HFFc6 (cell line): Measurements from ENCODE around the gene PKP3. TPM values are rescaled to one million over a fixed set of nuclear protein-coding genes. Genes with fewer than 3 reads are reported as not detected.
A peak's percentile ranks its signal among the peaks of the same experiment; 100 is the strongest.

ENCODE experiments used
- DNase-seq: peaks from one replicate; pipeline ENCODE4 v3.0.0-alpha.2; 2018
- H3K27ac Mint-ChIP-seq: 2 replicates; pipeline ENCODE4 v1.8.0; 2020; ENCODE audit warnings: mild to moderate bottlenecking, mixed read lengths
- H3K27me3 Mint-ChIP-seq: 2 replicates; pipeline ENCODE4 v1.8.0; 2021; ENCODE audit warnings: mild to moderate bottlenecking, moderate library complexity, mixed read lengths; ENCODE audit not compliant: insufficient read depth
- H3K36me3 Mint-ChIP-seq: 2 replicates; pipeline ENCODE4 v1.8.0; 2021; ENCODE audit warnings: low read depth, mixed read lengths
- H3K4me1 Mint-ChIP-seq: 2 replicates; pipeline ENCODE4 v1.8.0; 2020; ENCODE audit warnings: low read depth, mixed read lengths
- H3K4me3 Mint-ChIP-seq: 2 replicates; pipeline ENCODE4 v1.8.0; 2020; ENCODE audit warnings: mild to moderate bottlenecking, moderate library complexity, mixed read lengths
- H3K9me3 Mint-ChIP-seq: 2 replicates; pipeline ENCODE4 v1.8.0; 2020; ENCODE audit warnings: mild to moderate bottlenecking, mixed read lengths
- total RNA-seq, 6 experiments: library from RNA; stranded (reverse); fragmentation: NEBNext Ultra II Directional; extraction: Animal tissue kit (Norgen Biotek cat#: 25700); gene quantifications; 2 replicates in 1 of 6; 3 replicates in 5 of 6; pipeline ENCODE4 v1.2.3, GENCODE V29; 2021
- TF ChIP-seq, protein P1 (sequence below): fragments of 200-600 bp; sonication (generic); IDR thresholded peaks from 2 replicates; pipeline ENCODE4 v1.5.0; 2021; ENCODE audit warnings: antibody characterized with exemption, mild to moderate bottlenecking

PKP3 gene
- total RNA-seq, 6 experiments from 2014 or later: 2.5 to 3.3 (median 2.9) TPM

DNA sequence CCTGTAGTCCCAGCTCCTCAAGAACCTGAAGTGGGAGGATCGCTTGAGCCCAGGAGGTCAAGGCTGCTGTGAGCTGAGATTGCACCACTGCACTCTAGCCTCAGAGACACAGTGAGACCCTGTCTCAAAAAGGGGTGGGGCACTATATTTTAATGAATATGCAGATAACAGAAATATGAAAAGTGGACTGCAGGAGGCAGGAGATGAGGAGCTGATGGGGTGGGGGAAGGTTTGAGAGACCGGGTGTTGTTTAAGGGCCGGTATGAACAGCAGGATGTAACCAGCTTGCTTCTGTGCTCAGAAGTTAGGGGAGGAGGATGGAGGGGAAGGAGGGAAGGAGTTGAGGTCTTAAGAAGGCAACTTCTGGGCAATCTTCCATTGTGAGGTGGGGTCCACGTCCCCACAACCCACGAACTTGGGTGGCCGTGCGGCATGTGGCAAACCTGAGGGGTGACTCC is 26.0 kb upstream of the PKP3 start:
- H3K27ac Mint-ChIP-seq: no peak overlapping the region
- TF ChIP-seq, protein P1, sequence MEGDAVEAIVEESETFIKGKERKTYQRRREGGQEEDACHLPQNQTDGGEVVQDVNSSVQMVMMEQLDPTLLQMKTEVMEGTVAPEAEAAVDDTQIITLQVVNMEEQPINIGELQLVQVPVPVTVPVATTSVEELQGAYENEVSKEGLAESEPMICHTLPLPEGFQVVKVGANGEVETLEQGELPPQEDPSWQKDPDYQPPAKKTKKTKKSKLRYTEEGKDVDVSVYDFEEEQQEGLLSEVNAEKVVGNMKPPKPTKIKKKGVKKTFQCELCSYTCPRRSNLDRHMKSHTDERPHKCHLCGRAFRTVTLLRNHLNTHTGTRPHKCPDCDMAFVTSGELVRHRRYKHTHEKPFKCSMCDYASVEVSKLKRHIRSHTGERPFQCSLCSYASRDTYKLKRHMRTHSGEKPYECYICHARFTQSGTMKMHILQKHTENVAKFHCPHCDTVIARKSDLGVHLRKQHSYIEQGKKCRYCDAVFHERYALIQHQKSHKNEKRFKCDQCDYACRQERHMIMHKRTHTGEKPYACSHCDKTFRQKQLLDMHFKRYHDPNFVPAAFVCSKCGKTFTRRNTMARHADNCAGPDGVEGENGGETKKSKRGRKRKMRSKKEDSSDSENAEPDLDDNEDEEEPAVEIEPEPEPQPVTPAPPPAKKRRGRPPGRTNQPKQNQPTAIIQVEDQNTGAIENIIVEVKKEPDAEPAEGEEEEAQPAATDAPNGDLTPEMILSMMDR: no peak
- peaks cover 26% of the 10 kb centered on the region for H3K27me3 Mint-ChIP-seq
- H3K36me3 Mint-ChIP-seq: no peaks in the 10 kb centered on the region
- peaks cover 5% of the 10 kb centered on the region; the same call in 1 of the 2 replicates for H3K4me1 Mint-ChIP-seq
- no peak overlapping the region for H3K4me3 Mint-ChIP-seq
- DNase-seq: no peak
- H3K9me3 Mint-ChIP-seq: no peaks in the 10 kb centered on the region

DNA sequence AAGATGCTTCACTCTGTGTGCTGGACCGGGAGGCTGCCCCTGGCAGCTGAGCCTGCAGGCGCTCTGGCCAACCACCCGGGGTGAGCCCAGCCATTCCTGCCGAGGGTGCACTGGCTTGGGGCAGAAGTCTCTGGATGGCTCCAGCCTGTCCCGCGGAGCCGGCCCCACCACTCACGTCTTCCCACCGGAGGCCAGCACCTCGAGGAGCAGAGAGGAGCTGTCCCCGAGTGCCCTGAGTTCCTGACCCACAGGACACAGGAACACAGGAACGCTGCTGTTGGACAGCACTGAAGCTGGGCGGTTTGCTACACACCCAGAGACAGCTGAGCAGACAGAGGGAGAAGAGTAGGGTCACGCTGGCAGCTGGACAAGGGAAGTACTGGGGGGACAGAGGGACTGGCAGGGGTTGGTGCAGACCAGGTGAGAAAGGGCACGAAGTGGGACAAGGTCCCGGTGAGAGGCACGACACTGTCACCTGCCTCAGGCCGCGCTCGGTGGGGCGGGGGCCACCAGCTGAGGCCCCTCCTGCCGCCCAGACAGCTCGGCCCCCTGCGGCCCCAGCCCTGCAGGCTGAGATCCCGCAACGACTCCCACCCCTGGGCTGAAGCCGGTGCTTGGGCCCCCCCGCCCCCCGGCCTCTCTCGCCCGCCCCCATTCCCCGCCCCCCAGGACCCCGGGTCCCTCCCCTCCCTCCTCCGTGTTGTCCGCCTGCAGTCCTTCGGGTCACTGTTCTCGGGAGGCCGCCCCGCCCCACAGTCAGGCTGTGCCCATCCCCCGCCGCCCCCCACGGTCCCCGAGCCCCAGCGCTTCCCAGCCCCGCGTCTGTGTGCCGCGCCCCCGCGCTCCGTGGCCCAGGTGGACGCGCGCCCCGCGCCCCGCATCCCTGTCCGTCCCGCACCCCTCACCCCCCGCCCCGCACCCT is 25.3 kb upstream of the PKP3 start:
- Mint-ChIP-seq H3K36me3 (no peaks in the 10 kb centered on the region), H3K27me3 (peaks cover 26% of the 10 kb centered on the region), H3K27ac (no peak overlapping the region), H3K9me3 (no peaks in the 10 kb centered on the region), H3K4me1 (peaks cover 5% of the 10 kb centered on the region; the same call in 1 of the 2 replicates), H3K4me3 (peak overlapping the region; percentile 74)
- TF ChIP-seq, protein P1: 0 out of 2 replicates have a peak, but pooled peaks have one; percentile 2
- no peak for DNase-seq

DNA sequence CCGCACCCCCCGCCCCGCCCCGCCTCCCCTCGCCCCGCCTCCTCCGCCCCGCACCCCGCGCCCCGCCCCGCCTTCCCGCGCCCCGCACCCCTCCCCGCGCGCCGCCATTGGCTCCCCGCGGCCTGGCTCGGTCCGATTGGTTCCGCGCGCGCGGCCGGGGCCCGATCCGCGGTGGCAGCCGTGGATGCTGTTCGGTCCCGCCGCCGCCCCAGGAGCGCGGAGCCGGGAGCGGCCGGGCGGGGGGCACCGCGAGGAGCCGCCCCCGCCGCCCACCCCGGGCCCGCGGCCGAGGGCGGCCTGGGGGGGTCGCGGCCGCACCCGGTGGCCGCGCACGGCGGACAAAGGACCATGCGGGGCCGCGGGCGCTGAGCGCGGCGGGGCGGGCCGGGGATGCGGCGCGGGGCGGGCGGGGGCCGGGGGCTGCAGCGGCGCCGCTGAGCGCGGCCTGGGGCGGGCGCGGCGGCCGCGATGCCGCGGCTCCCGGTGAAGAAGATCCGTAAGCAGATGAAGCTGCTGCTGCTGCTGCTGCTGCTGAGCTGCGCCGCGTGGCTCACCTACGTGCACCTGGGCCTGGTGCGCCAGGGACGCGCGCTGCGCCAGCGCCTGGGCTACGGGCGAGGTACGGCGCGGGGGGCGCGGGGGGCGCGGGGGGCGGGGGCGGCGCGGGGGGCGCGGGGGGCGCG is 24.5 kb upstream of the PKP3 start, which contains the start of gene B4GALNT4:
Gene B4GALNT4 (plus strand): TSS at position 164 of the 683 bp plus-strand sequence. CDS start 305 bp downstream, at position 469.
- DNase-seq: no peak
- no peak within 1 kb of the TSS for H3K27ac Mint-ChIP-seq
- no peaks in the 10 kb centered on the region for H3K36me3 Mint-ChIP-seq
- H3K4me1 Mint-ChIP-seq: peaks cover 5% of the 10 kb centered on the region; the same call in 1 of the 2 replicates
- TF ChIP-seq, protein P1: no peak
- peaks cover 4% of the 10 kb centered on the region; the same call in 1 of the 2 replicates for H3K9me3 Mint-ChIP-seq
- H3K4me3 Mint-ChIP-seq: peak within 1 kb of the TSS; percentile 74
- H3K27me3 Mint-ChIP-seq: peaks cover 23% of the 10 kb centered on the region

DNA sequence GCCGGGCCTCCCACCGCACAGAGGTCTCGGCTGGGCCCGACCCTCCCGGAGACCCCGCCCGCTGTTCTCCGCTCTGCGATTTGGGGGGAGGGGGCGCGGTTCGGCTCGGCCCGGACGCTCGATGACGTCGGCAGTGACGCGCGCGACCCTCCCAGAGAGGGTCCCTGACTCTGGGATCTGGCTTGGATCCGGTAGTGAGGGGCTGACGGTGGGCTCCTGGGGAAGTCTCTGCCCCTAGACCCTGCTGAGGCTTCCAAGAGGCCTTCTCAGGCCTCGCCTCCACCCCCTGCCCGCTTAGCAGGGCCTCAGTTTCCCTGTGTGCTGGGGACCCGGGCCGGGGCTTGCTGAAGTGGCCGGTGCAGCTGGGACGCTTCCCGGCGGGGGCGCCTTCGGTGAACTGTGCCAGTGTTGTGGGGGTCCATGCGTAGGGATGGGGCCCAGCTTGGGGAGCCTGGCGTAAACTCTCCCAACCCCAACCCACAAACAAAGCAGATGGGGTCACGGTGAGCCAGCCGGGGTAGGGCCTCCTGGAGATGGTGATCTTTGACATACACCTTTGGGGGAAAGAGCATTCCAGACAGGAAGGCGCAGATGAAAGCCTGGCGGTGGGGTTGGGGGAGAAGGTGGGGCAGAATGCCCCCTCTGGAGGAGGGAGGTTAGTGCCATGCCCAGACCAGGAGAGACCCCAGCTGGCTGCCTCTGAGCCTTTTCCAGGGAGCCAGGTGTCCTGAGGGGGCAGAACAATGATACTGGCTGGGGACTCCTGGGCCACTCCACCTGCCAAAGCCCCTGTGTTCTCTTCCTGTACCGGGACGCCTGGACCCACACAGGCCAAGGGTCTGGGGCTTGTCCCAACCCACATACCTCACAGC is 23.7 kb upstream of the PKP3 start:
- TF ChIP-seq, protein P1: no peak
- Mint-ChIP-seq H3K27ac (no peak overlapping the region), H3K27me3 (peaks cover 23% of the 10 kb centered on the region), H3K4me3 (peak overlapping the region; percentile 74), H3K4me1 (peaks cover 5% of the 10 kb centered on the region; the same call in 1 of the 2 replicates), H3K9me3 (peaks cover 4% of the 10 kb centered on the region; the same call in 1 of the 2 replicates), H3K36me3 (no peaks in the 10 kb centered on the region)
- no peak for DNase-seq

DNA sequence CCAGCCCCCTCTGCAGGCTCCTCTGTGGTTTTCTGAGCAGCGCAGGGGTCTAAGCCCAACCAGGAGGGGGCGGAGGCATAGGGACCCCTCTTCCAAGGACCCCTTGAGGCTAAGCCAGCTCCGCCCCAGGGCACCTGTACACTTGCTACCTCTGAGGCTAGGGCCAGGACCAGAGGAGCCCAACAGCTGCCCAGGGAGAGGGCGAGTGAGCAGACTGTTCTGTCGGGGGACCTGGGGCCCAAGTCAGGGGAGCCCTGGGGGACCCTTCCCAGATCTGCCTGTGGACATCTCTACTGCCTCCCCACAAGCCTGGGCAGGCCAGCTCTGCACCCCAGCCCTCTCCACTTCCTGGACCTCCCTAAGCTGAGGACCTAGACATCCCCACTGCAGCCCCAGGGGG is 23.0 kb upstream of the PKP3 start:
- Mint-ChIP-seq H3K4me1 (peaks cover 5% of the 10 kb centered on the region; the same call in 1 of the 2 replicates), H3K27me3 (peaks cover 21% of the 10 kb centered on the region), H3K9me3 (peaks cover 4% of the 10 kb centered on the region; the same call in 1 of the 2 replicates), H3K27ac (no peak overlapping the region), H3K36me3 (no peaks in the 10 kb centered on the region), H3K4me3 (no peak overlapping the region)
- TF ChIP-seq, protein P1: no peak
- DNase-seq: no peak
